Neural progenitor cell (in vitro differentiated cells): Measurements from ENCODE around the gene TSR3. TPM values are rescaled to one million over a fixed set of nuclear protein-coding genes. Genes with fewer than 3 reads are reported as not detected.

Experiments used
- DNase-seq: peaks from one replicate; pipeline ENCODE4 v3.0.0-alpha.2; 2016; ENCODE audit warnings: low spot score
- H2AFZ ChIP-seq: fragments of 200-600 bp; sonication (generic); replicated peaks from 2 replicates; pipeline ENCODE4 v1.6.1; 2016; ENCODE audit warnings: antibody characterized with exemption
- H3F3A ChIP-seq: fragments of 200-600 bp; sonication (generic); 2 replicates; pipeline ENCODE4 v1.6.1; 2016; ENCODE audit warnings: antibody characterized with exemption, low read depth
- H3K27ac ChIP-seq: fragments of 200-600 bp; sonication (generic); 2 replicates; pipeline ENCODE4 v1.5.1; 2016; ENCODE audit warnings: mild to moderate bottlenecking
- H3K27me3 ChIP-seq: fragments of 200-600 bp; sonication (generic); 2 replicates; pipeline ENCODE4 v1.6.1; 2016; ENCODE audit warnings: mild to moderate bottlenecking, moderate library complexity
- H3K36me3 ChIP-seq: fragments of 200-600 bp; sonication (generic); 2 replicates; pipeline ENCODE4 v1.5.1; 2016
- H3K4me1 ChIP-seq: fragments of 200-600 bp; sonication (generic); 2 replicates; pipeline ENCODE4 v1.6.1; 2016; ENCODE audit warnings: mixed run types
- H3K4me2 ChIP-seq: fragments of 200-600 bp; sonication (generic); 2 replicates; pipeline ENCODE4 v1.6.1; 2016
- H3K4me3 ChIP-seq: fragments of 200-600 bp; sonication (generic); 2 replicates; pipeline ENCODE4 v1.5.1; 2016
- H3K79me2 ChIP-seq: fragments of 200-600 bp; sonication (generic); 2 replicates; pipeline ENCODE4 v1.6.1; 2016; ENCODE audit warnings: low read depth
- H3K9ac ChIP-seq: fragments of 200-600 bp; sonication (generic); 2 replicates; pipeline ENCODE4 v1.6.1; 2016
- H3K9me3 ChIP-seq: fragments of 200-600 bp; sonication (generic); 2 replicates; pipeline ENCODE4 v1.5.1; 2016; ENCODE audit warnings: low read depth
- H4K20me1 ChIP-seq: fragments of 200-600 bp; sonication (generic); 2 replicates; pipeline ENCODE4 v1.6.1; 2016; ENCODE audit warnings: low read depth
- H3K27ac Mint-ChIP-seq: 3 replicates; pipeline ENCODE4 v1.8.0; 2021; ENCODE audit warnings: mixed read lengths
- H3K27me3 Mint-ChIP-seq: 2 replicates; pipeline ENCODE4 v1.8.0; 2022; ENCODE audit warnings: low read depth, mild to moderate bottlenecking, inconsistent platforms, moderate library complexity, mixed read lengths; ENCODE audit not compliant: insufficient read depth
- H3K36me3 Mint-ChIP-seq: 3 replicates; pipeline ENCODE4 v1.8.0; 2021; ENCODE audit warnings: mixed read lengths
- H3K4me1 Mint-ChIP-seq: 3 replicates; pipeline ENCODE4 v1.8.0; 2021; ENCODE audit warnings: mixed read lengths
- H3K4me3 Mint-ChIP-seq: 3 replicates; pipeline ENCODE4 v1.8.0; 2021; ENCODE audit warnings: mild to moderate bottlenecking, moderate library complexity, mixed read lengths
- H3K9me3 Mint-ChIP-seq: 3 replicates; pipeline ENCODE4 v1.8.0; 2020; ENCODE audit warnings: mixed read lengths
- CTCF ChIP-seq: fragments of 200-600 bp; sonication (generic); IDR thresholded peaks from 2 replicates; pipeline ENCODE4 v1.5.1; 2017; ENCODE audit warnings: antibody characterized with exemption, mild to moderate bottlenecking
- EZH2 ChIP-seq: fragments of 200-600 bp; sonication (generic); IDR thresholded peaks from 2 replicates; pipeline ENCODE4 v1.6.1; 2017; ENCODE audit warnings: antibody characterized with exemption, mild to moderate bottlenecking, moderate library complexity
- EZH2phosphoT487 ChIP-seq: fragments of 200-600 bp; sonication (generic); IDR thresholded peaks from 2 replicates; pipeline ENCODE4 v1.6.1; 2017; ENCODE audit warnings: antibody characterized with exemption
- total RNA-seq: library from RNA; depleted of rRNA; stranded (reverse); fragments of >200 nt; gene quantifications from 2 replicates; pipeline ENCODE4 v1.2.3, GENCODE V29; 2015; ENCODE audit warnings: low replicate concordance

The TSR3 gene
- total RNA-seq, 1 donor from 2014 or later, result 22.4 TPM

GRCh38 chr16:1342526-1343427 is 8.9 kb downstream of the TSR3 start:
- Histone ChIP-seq H3K9ac (no peak overlapping the region), H3K36me3 (no peaks in the 10 kb centered on the region), H3K27ac (no peak overlapping the region), H2AFZ (peak overlapping the region; percentile 26), H3K79me2 (no peaks in the 10 kb centered on the region), H3K9me3 (no peaks in the 10 kb centered on the region), H3K4me3 (peak overlapping the region; percentile 54), H4K20me1 (peaks cover 11% of the 10 kb centered on the region), H3K27me3 (peaks cover 70% of the 10 kb centered on the region), H3F3A (peaks cover 5% of the 10 kb centered on the region), H3K4me1 (peaks cover 9% of the 10 kb centered on the region), H3K4me2 (peak overlapping the region; percentile 91)
- Mint-ChIP-seq H3K4me3 (peak overlapping the region; percentile 84), H3K27me3 (peaks cover 5% of the 10 kb centered on the region), H3K9me3 (no peaks in the 10 kb centered on the region), H3K36me3 (no peaks in the 10 kb centered on the region), H3K4me1 (peaks cover 12% of the 10 kb centered on the region), H3K27ac (no peak overlapping the region)
- peak; percentile 99 for DNase-seq
- no peak for TF ChIP-seq EZH2phosphoT487
- no peak for TF ChIP-seq EZH2
- TF ChIP-seq CTCF, result no peak

GRCh38 chr16:1341495-1342420 is 9.9 kb downstream of the TSR3 start:
- Histone ChIP-seq H3K4me2 (peak overlapping the region; percentile 74), H2AFZ (no peak overlapping the region), H3K36me3 (no peaks in the 10 kb centered on the region), H3K79me2 (no peaks in the 10 kb centered on the region), H3K4me1 (peaks cover 9% of the 10 kb centered on the region), H4K20me1 (peaks cover 19% of the 10 kb centered on the region), H3K9me3 (no peaks in the 10 kb centered on the region), H3K27me3 (peaks cover 80% of the 10 kb centered on the region), H3F3A (peaks cover 5% of the 10 kb centered on the region), H3K9ac (no peak overlapping the region), H3K4me3 (no peak overlapping the region), H3K27ac (no peak overlapping the region)
- Mint-ChIP-seq H3K27ac (no peak overlapping the region), H3K36me3 (no peaks in the 10 kb centered on the region), H3K4me1 (peaks cover 18% of the 10 kb centered on the region), H3K9me3 (no peaks in the 10 kb centered on the region), H3K27me3 (peaks cover 5% of the 10 kb centered on the region), H3K4me3 (peak overlapping the region; percentile 46)
- TF ChIP-seq CTCF (no peak), EZH2phosphoT487 (no peak), EZH2 (no peak)
- DNase-seq, result no peak

GRCh38 chr16:1340730-1341494 is 10.8 kb downstream of the TSR3 start:
- Mint-ChIP-seq H3K9me3 (no peaks in the 10 kb centered on the region), H3K36me3 (no peaks in the 10 kb centered on the region), H3K27me3 (peaks cover 7% of the 10 kb centered on the region), H3K4me3 (no peak overlapping the region), H3K27ac (no peak overlapping the region), H3K4me1 (peaks cover 26% of the 10 kb centered on the region)
- DNase-seq, result no peak
- H2AFZ ChIP-seq, result no peak overlapping the region
- no peaks in the 10 kb centered on the region for H3K79me2 ChIP-seq
- H3K36me3 ChIP-seq, result no peaks in the 10 kb centered on the region
- H3K4me3 ChIP-seq, result no peak overlapping the region
- TF ChIP-seq EZH2, result no peak
- no peak for TF ChIP-seq EZH2phosphoT487
- TF ChIP-seq CTCF, result no peak
- peaks cover 9% of the 10 kb centered on the region for H3K4me1 ChIP-seq
- no peaks in the 10 kb centered on the region for H3K9me3 ChIP-seq
- H4K20me1 ChIP-seq, result peaks cover 28% of the 10 kb centered on the region
- peaks cover 89% of the 10 kb centered on the region for H3K27me3 ChIP-seq
- H3F3A ChIP-seq, result peaks cover 5% of the 10 kb centered on the region
- no peak overlapping the region for H3K9ac ChIP-seq
- no peak overlapping the region for H3K4me2 ChIP-seq
- no peak overlapping the region for H3K27ac ChIP-seq
